ENCODE data around the gene ZC3HAV1L. TPM values are rescaled to one million over a fixed set of nuclear protein-coding genes. Genes with fewer than 3 reads are reported as not detected.

ZC3HAV1L gene
- total and polyA plus RNA-seq, 3 donors from 2014 or later = 2.5 to 22.6 (median 22.4) TPM

DNA sequence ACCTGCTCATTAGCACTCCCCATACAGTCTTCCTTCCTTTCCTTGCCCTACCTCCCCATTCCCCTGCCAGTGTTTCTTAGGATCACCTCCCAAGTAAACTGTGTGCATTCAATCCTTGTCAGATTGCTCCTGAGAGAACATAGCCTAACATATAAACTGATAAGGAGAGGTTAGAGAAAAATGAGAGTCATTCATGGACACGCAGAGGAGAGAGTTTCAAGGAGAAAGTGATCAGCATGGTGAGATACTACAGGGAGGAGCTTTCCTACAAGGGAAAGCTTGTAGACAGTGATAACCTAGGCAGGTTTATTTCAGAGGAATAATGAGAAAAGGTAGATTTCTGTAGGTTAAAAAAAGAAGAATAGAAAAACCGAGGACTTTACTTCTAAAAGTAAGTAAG lies 2.8 kb upstream of the ZC3HAV1L start:
- intact Hi-C loops (cut with DNase I; ENCODE audit: low total_unique reads) = no loop called here
- Histone ChIP-seq H3K27ac (no peak overlapping the region), H3K4me1 (peaks cover 8% of the 10 kb centered on the region), H3K9me3 (no peaks in the 10 kb centered on the region), H3K36me3 (ENCODE audit: low read depth, missing control alignments) (no peaks in the 10 kb centered on the region), H3K27me3 (no peaks in the 10 kb centered on the region), H3K4me3 (no peak overlapping the region)
- no peak for TF ChIP-seq POLR2A (IDR thresholded peaks at IDR 0.05)
- TF ChIP-seq, protein P1, sequence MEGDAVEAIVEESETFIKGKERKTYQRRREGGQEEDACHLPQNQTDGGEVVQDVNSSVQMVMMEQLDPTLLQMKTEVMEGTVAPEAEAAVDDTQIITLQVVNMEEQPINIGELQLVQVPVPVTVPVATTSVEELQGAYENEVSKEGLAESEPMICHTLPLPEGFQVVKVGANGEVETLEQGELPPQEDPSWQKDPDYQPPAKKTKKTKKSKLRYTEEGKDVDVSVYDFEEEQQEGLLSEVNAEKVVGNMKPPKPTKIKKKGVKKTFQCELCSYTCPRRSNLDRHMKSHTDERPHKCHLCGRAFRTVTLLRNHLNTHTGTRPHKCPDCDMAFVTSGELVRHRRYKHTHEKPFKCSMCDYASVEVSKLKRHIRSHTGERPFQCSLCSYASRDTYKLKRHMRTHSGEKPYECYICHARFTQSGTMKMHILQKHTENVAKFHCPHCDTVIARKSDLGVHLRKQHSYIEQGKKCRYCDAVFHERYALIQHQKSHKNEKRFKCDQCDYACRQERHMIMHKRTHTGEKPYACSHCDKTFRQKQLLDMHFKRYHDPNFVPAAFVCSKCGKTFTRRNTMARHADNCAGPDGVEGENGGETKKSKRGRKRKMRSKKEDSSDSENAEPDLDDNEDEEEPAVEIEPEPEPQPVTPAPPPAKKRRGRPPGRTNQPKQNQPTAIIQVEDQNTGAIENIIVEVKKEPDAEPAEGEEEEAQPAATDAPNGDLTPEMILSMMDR (IDR thresholded peaks at IDR 0.05) = no peak
- DNase-seq = no peak
- 70 to 80% methylated on average over 2 of the region's 2 CpGs for WGBS, 2 donors

DNA sequence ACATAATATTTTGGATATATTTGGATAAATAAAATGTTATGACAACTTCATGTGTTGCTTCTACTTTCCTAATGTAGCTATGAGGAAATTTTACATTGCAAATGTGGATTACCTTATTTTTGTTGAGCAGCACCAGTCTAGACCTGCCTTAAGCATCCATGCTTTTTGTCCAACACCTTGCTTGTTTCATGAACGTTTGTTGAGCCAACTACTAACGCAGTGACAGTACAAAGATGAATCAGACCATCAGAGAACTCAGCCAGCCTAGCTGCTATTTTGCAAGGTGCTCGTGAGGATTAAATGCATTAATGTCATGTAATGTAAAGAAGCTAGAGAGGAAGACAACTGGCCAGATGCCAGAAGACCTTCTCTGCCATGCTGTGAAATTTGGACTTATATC lies 1.1 kb upstream of the ZC3HAV1L start:
- no peaks in the 10 kb centered on the region for H3K9me3 ChIP-seq
- H3K4me3 ChIP-seq = no peak overlapping the region
- intact Hi-C loops (cut with DNase I; ENCODE audit: low total_unique reads) = no loop called here
- no peaks in the 10 kb centered on the region for H3K27me3 ChIP-seq
- DNase-seq = no peak
- TF ChIP-seq, protein P1 (IDR thresholded peaks at IDR 0.05) = no peak
- no peak for TF ChIP-seq POLR2A (IDR thresholded peaks at IDR 0.05)
- 65 to 79% methylated on average over 3 of the region's 3 CpGs for WGBS, 2 donors
- H3K36me3 ChIP-seq (ENCODE audit: low read depth, missing control alignments) = no peaks in the 10 kb centered on the region
- H3K4me1 ChIP-seq = peaks cover 8% of the 10 kb centered on the region
- no peak overlapping the region for H3K27ac ChIP-seq

DNA sequence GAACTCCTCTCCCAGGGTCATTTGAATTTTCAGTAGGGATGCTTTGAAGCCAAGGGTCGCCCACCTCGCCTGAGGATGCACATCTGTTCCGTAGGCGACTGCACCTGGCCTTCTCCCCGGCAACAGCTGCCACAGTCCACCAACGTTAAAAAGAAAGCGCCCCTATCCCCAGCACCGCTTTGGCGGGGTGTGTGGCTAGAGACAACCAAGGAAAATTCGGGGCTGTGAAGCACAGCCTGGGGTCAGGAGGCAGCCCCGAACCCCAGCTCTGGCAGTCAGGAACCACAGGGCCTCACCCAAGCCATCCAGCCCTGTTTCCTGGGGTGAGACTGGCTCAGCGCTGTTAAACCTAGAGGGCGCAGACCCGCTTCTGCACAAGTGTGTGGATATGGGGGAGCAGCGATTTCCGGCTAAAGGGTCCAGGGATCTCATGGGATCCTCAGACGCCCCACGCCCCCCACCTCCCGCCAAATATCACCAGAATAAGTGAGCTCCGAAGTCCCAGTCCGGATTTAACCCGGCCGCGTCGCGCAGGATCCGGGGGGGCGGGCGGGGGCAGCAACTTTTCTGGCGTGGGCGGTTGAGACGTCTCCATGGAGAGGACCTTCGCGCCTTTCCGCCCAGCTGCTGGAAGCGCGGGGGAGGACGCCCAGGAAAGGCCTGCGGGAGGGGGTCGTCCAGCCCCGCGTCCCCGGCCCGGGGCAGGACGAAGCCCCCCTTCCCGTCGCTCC lies 822 bp downstream of the ZC3HAV1L start:
- H3K9me3 ChIP-seq = no peaks in the 10 kb centered on the region
- no peaks in the 10 kb centered on the region for H3K27me3 ChIP-seq
- peak overlapping the region; percentile 72 to 84 for H3K4me3 ChIP-seq
- DNase-seq = peak; percentile 49
- peak overlapping the region; percentile 69 to 71 for H3K27ac ChIP-seq
- no peak for TF ChIP-seq POLR2A (IDR thresholded peaks at IDR 0.05)
- TF ChIP-seq, protein P1 (IDR thresholded peaks at IDR 0.05) = no peak
- intact Hi-C loops (cut with DNase I; ENCODE audit: low total_unique reads) = no loop called here
- peaks cover 8% of the 10 kb centered on the region for H3K4me1 ChIP-seq
- WGBS, 2 donors = 5 to 13% methylated on average over 13 to 39 of the region's 47 CpGs
- H3K36me3 ChIP-seq (ENCODE audit: low read depth, missing control alignments) = no peaks in the 10 kb centered on the region

DNA sequence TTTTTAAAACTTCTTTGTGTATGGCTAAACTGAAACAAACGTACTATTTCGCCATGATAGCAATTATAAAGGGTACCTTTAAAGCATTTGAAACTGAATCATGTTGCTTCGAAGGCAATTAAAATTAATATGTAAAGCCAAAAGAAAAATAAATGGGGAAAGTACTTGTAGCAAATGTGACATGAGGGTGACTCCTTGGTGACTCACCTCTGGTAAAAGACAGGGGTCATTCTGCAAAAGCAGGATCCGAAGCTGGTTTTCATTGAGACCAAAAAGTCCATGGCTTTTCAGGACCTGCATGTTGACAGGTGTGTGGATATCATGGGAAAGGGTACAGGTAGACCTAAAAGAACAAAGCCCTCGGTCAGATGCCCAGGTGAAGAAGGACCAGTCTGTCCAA lies 1.5 kb downstream of the ZC3HAV1L start:
- peak overlapping the region in 1 of 2 donors; percentile 72 for H3K4me3 ChIP-seq
- intact Hi-C loops (cut with DNase I; ENCODE audit: low total_unique reads) = no loop called here
- WGBS, 2 donors = 62 to 67% methylated on average over 5 of the region's 5 CpGs

More for the DNA sequence above, 1.5 kb downstream of the ZC3HAV1L start:
- H3K27me3 ChIP-seq = no peaks in the 10 kb centered on the region
- H3K36me3 ChIP-seq (ENCODE audit: low read depth, missing control alignments) = no peaks in the 10 kb centered on the region
- TF ChIP-seq POLR2A (IDR thresholded peaks at IDR 0.05) = no peak
- TF ChIP-seq, protein P1 (IDR thresholded peaks at IDR 0.05) = no peak
- peaks cover 8% of the 10 kb centered on the region for H3K4me1 ChIP-seq
- H3K27ac ChIP-seq = no peak overlapping the region
- no peak for DNase-seq
- no peaks in the 10 kb centered on the region for H3K9me3 ChIP-seq

All from testis (tissue), 3 donors.